ENCODE results near the gene PTCHD4.

PTCHD4 gene

DNA sequence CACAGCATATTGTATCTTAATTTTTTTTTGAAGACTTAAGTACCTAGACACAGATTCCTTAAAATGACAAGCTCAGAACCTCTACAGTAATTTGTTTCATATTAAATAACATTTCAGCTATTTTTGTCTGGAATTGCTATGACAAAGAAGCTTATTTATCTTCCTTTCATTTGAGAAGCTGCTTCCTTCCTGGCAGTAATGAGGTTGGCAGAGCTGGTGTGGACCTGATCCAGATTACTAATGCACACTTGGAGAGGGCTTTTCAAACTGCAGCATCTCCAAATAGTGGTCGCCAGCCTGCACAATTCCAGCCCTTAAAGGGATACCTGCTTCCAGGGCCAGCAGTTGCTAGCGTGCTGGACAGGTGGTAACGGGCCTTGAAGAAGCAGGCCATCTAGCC lies 12.1 kb downstream of the PTCHD4 start:
- Histone ChIP-seq H3K27ac (ENCODE audit: low read length) (no peak overlapping the region), H3K4me3 (ENCODE audit: low read depth in 1 of 2, low read length in 2 of 2) (no peak overlapping the region), H3K79me2 (ENCODE audit: insufficient read depth, low read length) (no peaks in the 10 kb centered on the region), H3K4me1 (ENCODE audit: insufficient read depth, low read length) (no peaks in the 10 kb centered on the region), H3K9ac (ENCODE audit: low read depth, low read length) (no peak overlapping the region), H3K4me2 (ENCODE audit: insufficient read depth, low read length) (no peak overlapping the region), H3K27me3 (ENCODE audit: insufficient read depth, low read length, poor library complexity) (no peaks in the 10 kb centered on the region), H3K36me3 (ENCODE audit: insufficient read depth, low read length) (no peaks in the 10 kb centered on the region), H4K20me1 (ENCODE audit: insufficient read depth, low read length) (no peaks in the 10 kb centered on the region), H3K9me3 (ENCODE audit: insufficient read depth, low read length, severe bottlenecking) (no peaks in the 10 kb centered on the region), H2AFZ (ENCODE audit: low read depth, low read length) (no peak overlapping the region)
- ATAC-seq (ENCODE audit: insufficient read depth, low read depth), result no peak
- no peak for TF ChIP-seq CTCF (IDR thresholded peaks at IDR 0.05; ENCODE audit: borderline replicate concordance, extremely low read depth, low read length, poor library complexity, severe bottlenecking)
- no peak for DNase-seq

GRCh38 chr6:48092550-48093217 lies 18.3 kb downstream of the PTCHD4 start:
- no peak overlapping the region for H3K4me2 ChIP-seq (ENCODE audit: insufficient read depth, low read length)
- H4K20me1 ChIP-seq (ENCODE audit: insufficient read depth, low read length), result no peaks in the 10 kb centered on the region
- no peak overlapping the region for H3K9ac ChIP-seq (ENCODE audit: low read depth, low read length)
- TF ChIP-seq EZH2 (IDR thresholded peaks at IDR 0.05; ENCODE audit: borderline replicate concordance, low read depth, low read length, severe bottlenecking) (no peak), CTCF (IDR thresholded peaks at IDR 0.05; ENCODE audit: borderline replicate concordance, extremely low read depth, low read length, poor library complexity, severe bottlenecking) (no peak)
- H3K27me3 ChIP-seq (ENCODE audit: insufficient read depth, low read length, poor library complexity), result no peaks in the 10 kb centered on the region
- no peak overlapping the region for H3K4me3 ChIP-seq (ENCODE audit: low read depth in 1 of 2, low read length in 2 of 2)
- ATAC-seq (ENCODE audit: insufficient read depth, low read depth) (no peak), DNase-seq (no peak)
- no peak overlapping the region for H3K27ac ChIP-seq (ENCODE audit: low read length)
- no peaks in the 10 kb centered on the region for H3K79me2 ChIP-seq (ENCODE audit: insufficient read depth, low read length)
- no peaks in the 10 kb centered on the region for H3K9me3 ChIP-seq (ENCODE audit: insufficient read depth, low read length, severe bottlenecking)
- H2AFZ ChIP-seq (ENCODE audit: low read depth, low read length), result no peak overlapping the region
- no peaks in the 10 kb centered on the region for H3K4me1 ChIP-seq (ENCODE audit: insufficient read depth, low read length)
- no peaks in the 10 kb centered on the region for H3K36me3 ChIP-seq (ENCODE audit: insufficient read depth, low read length)

- no peaks in the 10 kb centered on the region for H3K27me3 ChIP-seq (ENCODE audit: insufficient read depth, low read length, poor library complexity)
- no peak overlapping the region for H3K4me3 ChIP-seq (ENCODE audit: low read depth in 1 of 2, low read length in 2 of 2)
- no peak overlapping the region for H2AFZ ChIP-seq (ENCODE audit: low read depth, low read length)
- H4K20me1 ChIP-seq (ENCODE audit: insufficient read depth, low read length), result no peaks in the 10 kb centered on the region
- H3K9ac ChIP-seq (ENCODE audit: low read depth, low read length), result no peak overlapping the region
- H3K4me2 ChIP-seq (ENCODE audit: insufficient read depth, low read length), result no peak overlapping the region
- no peak overlapping the region for H3K27ac ChIP-seq (ENCODE audit: low read length)
- H3K36me3 ChIP-seq (ENCODE audit: insufficient read depth, low read length), result no peaks in the 10 kb centered on the region
- H3K9me3 ChIP-seq (ENCODE audit: insufficient read depth, low read length, severe bottlenecking), result no peaks in the 10 kb centered on the region
- TF ChIP-seq EZH2 (IDR thresholded peaks at IDR 0.05; ENCODE audit: borderline replicate concordance, low read depth, low read length, severe bottlenecking) (no peak), CTCF (IDR thresholded peaks at IDR 0.05; ENCODE audit: borderline replicate concordance, extremely low read depth, low read length, poor library complexity, severe bottlenecking) (no peak)
- no peak for ATAC-seq (ENCODE audit: insufficient read depth, low read depth)
- no peaks in the 10 kb centered on the region for H3K4me1 ChIP-seq (ENCODE audit: insufficient read depth, low read length)
- H3K79me2 ChIP-seq (ENCODE audit: insufficient read depth, low read length), result no peaks in the 10 kb centered on the region
- no peak for DNase-seq
These were observed 20.5 kb downstream of the PTCHD4 start for GRCh38 chr6:48090546-48090945.

GRCh38 chr6:48087448-48087847 lies 23.5 kb downstream of the PTCHD4 start:
- no peak for DNase-seq

More at GRCh38 chr6:48087448-48087847, 23.5 kb downstream of the PTCHD4 start:
- Histone ChIP-seq H3K4me2 (ENCODE audit: insufficient read depth, low read length) (no peak overlapping the region), H3K36me3 (ENCODE audit: insufficient read depth, low read length) (no peaks in the 10 kb centered on the region), H2AFZ (ENCODE audit: low read depth, low read length) (no peak overlapping the region), H3K27ac (ENCODE audit: low read length) (no peak overlapping the region), H3K4me1 (ENCODE audit: insufficient read depth, low read length) (no peaks in the 10 kb centered on the region), H3K27me3 (ENCODE audit: insufficient read depth, low read length, poor library complexity) (no peaks in the 10 kb centered on the region), H3K79me2 (ENCODE audit: insufficient read depth, low read length) (no peaks in the 10 kb centered on the region), H3K4me3 (ENCODE audit: low read depth in 1 of 2, low read length in 2 of 2) (no peak overlapping the region), H3K9me3 (ENCODE audit: insufficient read depth, low read length, severe bottlenecking) (no peaks in the 10 kb centered on the region), H3K9ac (ENCODE audit: low read depth, low read length) (no peak overlapping the region), H4K20me1 (ENCODE audit: insufficient read depth, low read length) (no peaks in the 10 kb centered on the region)
- no peak for TF ChIP-seq EZH2 (IDR thresholded peaks at IDR 0.05; ENCODE audit: borderline replicate concordance, low read depth, low read length, severe bottlenecking)
- no peak for TF ChIP-seq CTCF (IDR thresholded peaks at IDR 0.05; ENCODE audit: borderline replicate concordance, extremely low read depth, low read length, poor library complexity, severe bottlenecking)
- no peak for ATAC-seq (ENCODE audit: insufficient read depth, low read depth)
